PFSK-1 (cell line): ENCODE measurements around the gene SP4.

ENCODE experiments used
- POLR2AphosphoS5 ChIP-seq: IDR thresholded peaks from 2 replicates; pipeline ENCODE4 v1.6.1; 2012; ENCODE audit warnings: low read depth, mild to moderate bottlenecking, control low read depth, low read length, moderate library complexity
- SIN3A ChIP-seq: IDR thresholded peaks from 2 replicates; pipeline ENCODE4 v1.6.1; 2012; ENCODE audit warnings: mild to moderate bottlenecking, low read length, moderate library complexity, borderline replicate concordance; ENCODE audit not compliant: insufficient read depth
- TAF1 ChIP-seq: IDR thresholded peaks from 2 replicates; pipeline ENCODE4 v1.6.1; 2012; ENCODE audit warnings: low read length, control low read depth, borderline replicate concordance; ENCODE audit not compliant: insufficient read depth
- TF ChIP-seq, protein P1 (sequence below), 2 experiments: IDR thresholded peaks; 2 replicates each; pipeline versions ENCODE4 v1.6.1 to v1.8.0; 2011 to 2012; ENCODE audit warnings: low read depth in 2 of 2, low read length in 2 of 2, control low read depth in 1 of 2, inconsistent platforms in 1 of 2, mild to moderate bottlenecking in 1 of 2, moderate library complexity in 1 of 2; ENCODE audit not compliant: insufficient read depth in 1 of 2

GRCh38 chr7:21417647-21418046 lies 10.2 kb upstream of the SP4 start:
- TF ChIP-seq POLR2AphosphoS5 (no peak), TAF1 (no peak), SIN3A (no peak)
- TF ChIP-seq, protein P1, sequence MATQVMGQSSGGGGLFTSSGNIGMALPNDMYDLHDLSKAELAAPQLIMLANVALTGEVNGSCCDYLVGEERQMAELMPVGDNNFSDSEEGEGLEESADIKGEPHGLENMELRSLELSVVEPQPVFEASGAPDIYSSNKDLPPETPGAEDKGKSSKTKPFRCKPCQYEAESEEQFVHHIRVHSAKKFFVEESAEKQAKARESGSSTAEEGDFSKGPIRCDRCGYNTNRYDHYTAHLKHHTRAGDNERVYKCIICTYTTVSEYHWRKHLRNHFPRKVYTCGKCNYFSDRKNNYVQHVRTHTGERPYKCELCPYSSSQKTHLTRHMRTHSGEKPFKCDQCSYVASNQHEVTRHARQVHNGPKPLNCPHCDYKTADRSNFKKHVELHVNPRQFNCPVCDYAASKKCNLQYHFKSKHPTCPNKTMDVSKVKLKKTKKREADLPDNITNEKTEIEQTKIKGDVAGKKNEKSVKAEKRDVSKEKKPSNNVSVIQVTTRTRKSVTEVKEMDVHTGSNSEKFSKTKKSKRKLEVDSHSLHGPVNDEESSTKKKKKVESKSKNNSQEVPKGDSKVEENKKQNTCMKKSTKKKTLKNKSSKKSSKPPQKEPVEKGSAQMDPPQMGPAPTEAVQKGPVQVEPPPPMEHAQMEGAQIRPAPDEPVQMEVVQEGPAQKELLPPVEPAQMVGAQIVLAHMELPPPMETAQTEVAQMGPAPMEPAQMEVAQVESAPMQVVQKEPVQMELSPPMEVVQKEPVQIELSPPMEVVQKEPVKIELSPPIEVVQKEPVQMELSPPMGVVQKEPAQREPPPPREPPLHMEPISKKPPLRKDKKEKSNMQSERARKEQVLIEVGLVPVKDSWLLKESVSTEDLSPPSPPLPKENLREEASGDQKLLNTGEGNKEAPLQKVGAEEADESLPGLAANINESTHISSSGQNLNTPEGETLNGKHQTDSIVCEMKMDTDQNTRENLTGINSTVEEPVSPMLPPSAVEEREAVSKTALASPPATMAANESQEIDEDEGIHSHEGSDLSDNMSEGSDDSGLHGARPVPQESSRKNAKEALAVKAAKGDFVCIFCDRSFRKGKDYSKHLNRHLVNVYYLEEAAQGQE (IDR thresholded peaks at IDR 0.05; ENCODE audit: insufficient read depth in 1 of 2, low read depth in 2 of 2, low read length in 2 of 2) = no peak
